NCI-H2081 (cell line): ENCODE measurements around the gene DIO1.
"Not testable (repeated sequence)": the region's sequence is repeated elsewhere in the genome, so short reads cannot be mapped to it uniquely, and the experiment has no call there.

ENCODE experiments used
- DNase-seq, 2 experiments: peaks; one replicate each; lab custom pipeline; 2025; lab: John Stamatoyannopoulos, UW

DIO1 gene

DNA sequence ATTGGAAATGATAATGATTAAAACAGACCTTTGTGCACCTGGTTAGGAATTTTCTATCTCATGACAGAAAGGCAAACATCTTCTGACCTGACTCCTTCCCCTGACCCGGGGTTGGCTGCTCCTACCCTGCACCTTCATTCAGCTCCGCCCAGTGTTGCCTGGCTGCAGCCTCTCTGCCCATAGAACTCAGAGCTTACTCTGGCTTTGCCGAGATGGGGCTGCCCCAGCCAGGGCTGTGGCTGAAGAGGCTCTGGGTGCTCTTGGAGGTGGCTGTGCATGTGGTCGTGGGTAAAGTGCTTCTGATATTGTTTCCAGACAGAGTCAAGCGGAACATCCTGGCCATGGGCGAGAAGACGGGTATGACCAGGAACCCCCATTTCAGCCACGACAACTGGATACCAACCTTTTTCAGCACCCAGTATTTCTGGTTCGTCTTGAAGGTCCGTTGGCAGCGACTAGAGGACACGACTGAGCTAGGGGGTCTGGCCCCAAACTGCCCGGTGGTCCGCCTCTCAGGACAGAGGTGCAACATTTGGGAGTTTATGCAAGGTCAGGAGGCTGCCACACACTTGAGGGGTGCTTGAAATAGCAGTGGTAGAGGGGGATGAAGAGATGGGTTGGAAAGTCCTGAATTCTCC lies at the start of gene DIO1:
Gene DIO1, plus strand, starts transcription at position 189 of the 638 bp plus-strand sequence. Its CDS starts 24 bp downstream, at position 213.
- DNase-seq = no peak

DNA sequence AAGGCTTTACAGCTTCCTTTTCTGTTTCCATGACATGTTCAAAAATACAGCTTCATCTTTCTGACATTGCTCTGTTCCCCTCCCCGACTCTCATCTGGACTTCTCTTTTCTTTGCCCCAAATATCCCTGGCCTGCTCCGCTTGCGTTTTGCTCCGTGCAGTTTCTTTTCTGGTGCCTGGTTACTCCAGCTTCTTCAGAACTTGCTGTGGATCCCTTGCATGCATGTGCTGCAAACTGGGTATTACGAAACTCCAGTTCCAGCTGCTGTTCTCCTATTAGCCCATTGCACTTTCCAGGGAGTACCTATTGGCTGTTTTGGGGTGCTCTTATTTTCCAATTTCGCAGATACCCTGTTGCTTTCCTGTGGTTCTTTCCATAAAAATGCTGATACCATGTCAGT lies 46.0 kb upstream of the DIO1 start:
- DNase-seq = no peak

DNA sequence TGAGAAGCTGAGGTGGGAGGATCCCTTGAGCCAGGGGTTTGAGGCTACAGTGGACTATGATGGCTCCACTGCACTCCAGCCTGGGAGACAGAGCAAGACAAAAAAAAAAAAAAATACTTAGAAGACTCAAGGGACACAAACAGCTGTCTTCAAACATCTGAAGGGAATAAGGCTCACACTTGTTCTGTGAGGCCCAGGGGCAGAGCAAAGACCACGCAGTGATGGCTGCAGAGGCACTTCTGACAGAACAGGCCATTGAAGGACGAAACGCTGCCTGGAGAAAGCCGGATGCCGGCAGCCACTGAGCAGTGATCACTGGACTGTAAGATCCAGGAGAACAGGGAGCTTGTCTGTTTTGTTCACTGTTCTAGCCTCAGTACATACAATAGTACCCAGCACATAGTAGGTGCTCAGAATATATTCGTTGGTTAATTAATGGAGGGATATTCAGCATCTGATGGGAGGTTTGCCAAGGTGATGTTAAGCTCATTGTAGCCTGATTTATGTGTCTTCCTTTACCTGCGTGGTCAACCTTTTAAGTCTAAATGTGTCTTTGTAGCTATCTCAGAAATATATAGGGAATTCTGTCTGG lies 43.8 kb upstream of the DIO1 start:
- DNase-seq = no peak

DNA sequence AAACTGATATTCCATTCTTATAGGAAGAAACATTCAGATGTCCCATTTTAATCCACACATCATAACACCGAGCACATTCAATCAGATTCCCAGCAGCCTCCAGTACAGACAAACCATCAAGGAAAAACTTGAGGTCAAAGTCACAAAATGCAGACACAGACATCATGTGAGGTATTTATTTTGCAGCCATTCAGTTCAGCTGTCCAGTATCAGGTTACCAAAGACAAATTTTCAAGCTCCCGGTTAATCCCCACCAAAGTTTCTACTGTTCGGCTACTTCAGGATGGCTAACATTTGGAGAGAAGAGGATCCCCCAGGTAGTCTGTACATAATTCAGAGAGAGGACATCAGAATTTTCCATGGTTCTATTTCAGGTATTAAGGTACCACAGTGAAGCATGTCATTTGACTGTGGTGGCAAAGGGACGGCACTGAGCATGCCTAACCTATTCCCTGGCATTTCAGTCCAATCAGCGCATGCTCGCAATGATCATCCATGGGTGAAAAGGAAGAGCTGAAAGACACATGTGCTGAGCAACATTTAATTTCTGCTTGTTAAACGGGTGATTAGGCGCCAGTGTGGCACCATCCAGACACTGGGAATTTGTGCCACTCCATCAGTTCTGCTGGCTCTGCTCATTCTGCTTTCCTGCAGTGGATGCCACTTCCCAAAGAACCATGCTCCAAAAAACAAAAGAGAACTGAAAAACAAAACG lies 42.3 kb upstream of the DIO1 start:
- no peak for DNase-seq

DNA sequence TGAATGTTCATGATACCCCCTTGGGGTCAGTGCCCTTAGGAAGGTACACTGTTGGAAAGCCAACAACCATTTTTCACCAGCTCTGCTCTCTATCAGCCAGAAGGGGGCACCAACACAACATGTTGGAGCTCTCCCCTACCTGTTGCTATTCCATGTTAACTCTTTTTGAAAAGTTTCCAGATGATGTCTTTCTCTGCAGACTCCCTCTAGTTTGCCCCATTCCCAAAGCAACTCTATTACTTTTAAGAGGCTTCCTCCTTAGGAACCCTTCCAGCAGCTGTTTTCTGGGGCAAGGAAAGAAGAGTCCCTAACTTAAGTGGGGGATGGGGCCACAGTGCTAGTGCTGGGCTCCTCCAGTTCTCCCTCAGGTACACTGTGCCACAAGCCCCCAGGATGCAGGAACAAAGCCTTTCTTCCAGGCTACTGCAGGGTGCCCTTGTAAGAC lies 33.0 kb upstream of the DIO1 start:
- DNase-seq = peak; percentile 43 to 57

DNA sequence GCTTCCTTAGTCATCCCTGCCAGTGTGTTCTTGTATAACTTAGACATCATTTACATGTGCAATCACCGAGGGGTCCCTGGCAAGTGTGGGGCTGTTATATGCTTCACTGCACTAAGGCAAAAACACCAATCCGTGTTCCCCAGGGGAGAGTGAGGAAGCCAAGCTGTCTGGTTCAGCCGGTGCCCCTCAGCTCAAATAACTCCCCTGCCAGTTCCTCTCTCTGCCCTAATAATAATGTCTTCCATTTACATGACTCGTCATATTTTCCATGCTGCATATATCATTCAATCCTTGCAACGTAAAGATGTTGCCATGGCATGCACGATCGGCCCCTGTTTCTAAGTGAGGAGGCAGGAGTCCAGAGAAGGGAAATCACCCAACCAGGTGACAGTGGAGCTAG lies 31.5 kb upstream of the DIO1 start:
- DNase-seq = no peak

DNA sequence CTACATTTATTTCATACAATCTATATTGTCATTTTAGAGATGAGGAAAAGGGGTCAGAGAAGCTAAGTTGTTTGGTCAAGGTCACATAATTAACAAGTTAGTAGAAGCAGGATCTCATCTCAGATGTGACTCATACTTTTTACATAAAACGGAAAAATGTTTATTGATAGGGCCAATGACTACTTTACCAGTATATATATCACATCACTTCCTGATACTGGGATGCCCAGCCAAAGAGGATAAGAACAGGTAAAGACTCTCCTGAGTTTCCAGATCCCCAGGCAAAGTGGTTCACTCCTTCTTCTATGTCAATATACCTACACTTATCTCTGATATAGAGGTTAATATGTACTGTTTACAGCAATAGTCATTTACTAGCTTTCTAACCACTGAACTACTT lies 25.4 kb upstream of the DIO1 start:
- no peak for DNase-seq

DNA sequence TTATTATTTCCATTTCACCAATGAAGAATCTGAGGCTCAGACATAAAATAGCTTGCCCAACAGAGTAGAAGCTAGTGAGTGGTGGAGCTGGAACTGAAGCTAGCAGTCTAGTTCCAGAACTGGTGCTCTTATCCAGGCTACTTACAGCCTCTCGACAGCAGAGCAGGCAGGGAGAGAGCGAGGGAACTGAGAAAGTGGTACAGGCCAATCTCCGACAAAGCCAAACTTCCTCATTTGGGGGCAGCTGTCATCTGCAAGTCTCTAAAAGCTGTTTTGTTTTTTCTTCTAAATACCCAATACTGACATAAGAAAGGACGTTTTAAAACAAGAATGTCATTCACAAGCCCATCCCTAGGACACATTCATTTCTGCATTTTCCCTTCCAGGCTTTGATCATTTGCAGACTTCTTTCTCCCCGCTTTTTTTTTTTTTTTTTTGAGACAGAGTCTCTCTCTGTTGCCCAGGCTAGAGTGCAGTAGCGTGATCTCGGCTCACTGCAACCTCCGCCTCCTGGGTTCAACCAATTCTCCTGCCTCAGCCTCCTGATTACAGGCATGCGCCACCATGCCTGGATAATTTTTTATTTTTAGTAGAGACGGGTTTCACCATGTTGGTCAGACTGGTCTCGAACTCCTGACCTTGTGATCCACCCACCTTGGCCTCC lies 24.4 kb upstream of the DIO1 start:
- no peak for DNase-seq

DNA sequence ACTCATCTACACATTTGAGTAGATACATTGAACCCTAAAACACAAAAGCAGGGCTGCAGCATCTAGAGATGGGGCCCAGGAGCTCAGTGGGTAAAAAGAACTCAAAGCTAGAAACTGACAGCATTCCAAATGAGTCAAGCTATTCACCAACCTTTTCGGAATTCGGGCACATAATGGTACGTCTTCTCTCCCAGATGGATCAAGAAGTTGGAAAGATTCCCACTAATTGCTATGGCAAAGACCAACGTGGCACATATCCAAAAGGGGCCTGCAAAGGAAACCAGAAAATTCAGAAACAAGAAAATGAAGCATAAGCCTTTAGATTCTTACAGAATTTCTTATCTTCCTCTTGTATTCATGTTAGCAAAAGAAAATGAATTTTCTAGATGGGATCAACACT lies 22.8 kb upstream of the DIO1 start:
- no peak for DNase-seq

DNA sequence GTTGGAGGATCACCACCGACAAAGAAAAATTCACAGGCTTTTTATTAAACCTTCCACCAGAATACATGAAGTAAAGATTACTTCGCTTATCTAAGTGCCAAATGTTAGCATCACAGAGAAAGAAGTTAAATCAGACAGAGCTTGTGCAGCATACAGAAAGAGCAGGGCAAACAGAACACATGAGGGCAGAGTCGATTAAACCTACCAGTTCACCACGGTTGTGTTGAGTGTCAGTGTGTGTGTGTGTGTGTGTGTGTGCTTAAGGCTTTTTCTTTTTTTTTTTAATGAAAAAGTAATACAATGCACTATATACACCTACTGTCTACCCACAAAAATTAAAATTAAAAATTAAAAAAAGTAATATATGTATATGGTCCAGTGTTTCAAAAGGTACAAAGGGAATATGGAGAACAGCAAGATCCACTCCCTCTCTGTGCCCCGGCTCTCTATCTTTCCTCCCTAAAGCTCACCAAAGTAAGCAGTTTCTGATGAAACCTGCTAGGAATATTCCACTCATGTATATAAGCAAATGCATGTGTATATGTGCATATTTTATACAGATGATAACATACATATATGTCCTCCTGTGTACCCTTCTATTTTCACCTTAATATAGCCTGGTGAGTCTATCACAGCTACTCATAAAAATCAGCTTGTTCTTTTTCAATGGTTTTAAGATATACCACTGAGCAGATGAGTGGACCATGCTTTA lies 22.1 kb upstream of the DIO1 start:
- no peak for DNase-seq

DNA sequence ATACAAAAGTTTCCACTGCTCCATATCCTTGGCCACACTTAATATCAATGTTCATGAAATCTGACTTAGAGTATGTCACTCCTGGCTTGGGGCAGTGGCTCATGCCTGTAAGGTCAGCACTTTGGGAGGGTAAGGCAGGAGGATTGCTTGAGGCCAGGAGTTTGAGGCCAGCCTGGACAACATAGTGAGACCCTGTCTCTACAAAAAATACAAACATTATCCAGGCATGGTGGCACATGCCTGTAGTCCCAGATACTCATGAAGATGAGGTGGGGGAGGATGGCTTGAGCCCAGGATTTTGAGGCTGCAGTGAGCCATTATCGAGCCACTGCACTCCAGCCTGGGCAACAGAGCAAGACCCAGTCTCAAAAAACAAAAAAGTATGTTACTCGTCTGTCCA lies 18.8 kb upstream of the DIO1 start:
- DNase-seq = not testable (repeated sequence)

DNA sequence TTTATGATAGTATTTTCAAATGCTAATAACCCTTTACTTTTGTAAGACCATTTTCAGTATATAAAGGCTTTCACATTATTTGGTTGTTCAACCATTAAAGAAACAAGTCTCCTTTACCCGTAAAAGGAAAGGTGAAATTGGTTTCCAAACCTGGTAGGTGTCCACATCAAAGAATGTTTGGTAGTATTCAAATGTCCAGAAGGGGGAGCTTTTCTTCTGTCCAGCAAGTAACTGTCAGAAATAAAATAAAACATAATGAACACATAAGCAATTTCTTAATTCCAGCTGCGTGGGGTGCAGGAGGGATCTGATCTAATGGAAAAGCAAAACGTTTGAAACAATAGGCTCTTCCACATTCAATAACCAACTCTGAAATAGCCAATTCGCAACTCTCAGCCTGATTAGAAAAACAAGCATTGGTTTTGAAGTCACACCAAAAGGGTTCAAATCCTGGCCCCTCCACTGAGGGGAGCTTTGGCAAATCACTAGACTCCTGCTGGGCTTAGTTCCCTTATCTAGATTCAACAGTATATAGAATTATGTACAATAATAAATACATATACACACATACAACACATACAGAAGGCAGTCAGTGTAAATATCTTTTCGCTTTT lies 15.4 kb upstream of the DIO1 start:
- peak; percentile 45 to 55 for DNase-seq

DNA sequence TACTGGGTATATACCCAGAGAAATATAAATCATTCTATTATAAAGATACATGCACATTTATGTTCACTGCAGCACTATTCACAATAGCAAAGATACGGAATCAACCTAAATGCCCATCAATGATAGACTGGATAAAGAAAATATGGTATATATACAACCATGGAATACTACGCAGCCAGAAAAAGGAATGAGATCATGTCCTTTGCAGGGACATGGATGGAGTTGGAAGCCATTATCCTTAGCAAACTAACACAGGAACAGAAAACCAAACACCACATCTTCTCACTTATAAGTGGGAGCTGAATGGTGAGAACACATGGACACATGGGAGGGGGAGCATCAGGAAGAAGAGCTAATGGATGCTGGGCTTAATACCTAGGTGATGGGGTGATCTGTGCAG lies 12.1 kb upstream of the DIO1 start:
- DNase-seq = not testable (repeated sequence)

DNA sequence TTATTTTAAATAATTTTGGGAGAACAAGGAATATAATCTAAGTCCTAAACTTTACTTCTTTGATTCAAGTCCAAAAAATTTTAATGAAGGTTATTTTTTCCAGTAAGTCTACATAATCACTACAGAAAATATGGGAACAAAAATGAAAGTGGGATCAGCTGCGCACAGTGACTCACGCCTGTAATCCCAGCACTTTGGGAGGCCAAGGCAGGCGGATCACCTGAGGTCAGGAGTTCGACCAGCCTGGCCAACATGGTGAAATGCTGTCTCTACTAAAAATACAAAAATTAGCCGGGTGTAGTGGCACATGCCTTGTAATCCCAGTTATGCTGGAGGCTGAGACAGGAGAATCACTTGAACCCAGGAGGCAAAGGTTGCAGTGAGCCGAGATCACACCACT lies 10.4 kb upstream of the DIO1 start:
- DNase-seq = not testable (repeated sequence)

DNA sequence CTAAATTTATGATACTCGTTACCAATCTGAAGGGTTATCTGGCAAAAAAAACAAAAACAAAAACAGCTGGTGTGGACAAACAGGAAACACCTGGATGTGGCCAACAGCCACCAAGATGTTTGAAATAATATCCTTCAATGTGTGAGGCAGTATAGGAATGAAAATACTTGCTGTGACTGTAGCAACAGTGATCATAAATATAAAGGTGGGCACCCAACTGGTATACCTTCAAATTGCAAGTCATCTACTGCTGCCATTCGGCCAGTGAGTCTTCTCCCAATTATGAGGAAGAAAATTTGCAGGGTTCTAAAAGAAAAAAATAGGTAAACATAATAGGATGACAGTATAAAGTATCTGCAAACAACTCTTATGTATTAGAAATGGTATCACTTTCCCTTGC lies 5.3 kb upstream of the DIO1 start:
- DNase-seq = no peak

DNA sequence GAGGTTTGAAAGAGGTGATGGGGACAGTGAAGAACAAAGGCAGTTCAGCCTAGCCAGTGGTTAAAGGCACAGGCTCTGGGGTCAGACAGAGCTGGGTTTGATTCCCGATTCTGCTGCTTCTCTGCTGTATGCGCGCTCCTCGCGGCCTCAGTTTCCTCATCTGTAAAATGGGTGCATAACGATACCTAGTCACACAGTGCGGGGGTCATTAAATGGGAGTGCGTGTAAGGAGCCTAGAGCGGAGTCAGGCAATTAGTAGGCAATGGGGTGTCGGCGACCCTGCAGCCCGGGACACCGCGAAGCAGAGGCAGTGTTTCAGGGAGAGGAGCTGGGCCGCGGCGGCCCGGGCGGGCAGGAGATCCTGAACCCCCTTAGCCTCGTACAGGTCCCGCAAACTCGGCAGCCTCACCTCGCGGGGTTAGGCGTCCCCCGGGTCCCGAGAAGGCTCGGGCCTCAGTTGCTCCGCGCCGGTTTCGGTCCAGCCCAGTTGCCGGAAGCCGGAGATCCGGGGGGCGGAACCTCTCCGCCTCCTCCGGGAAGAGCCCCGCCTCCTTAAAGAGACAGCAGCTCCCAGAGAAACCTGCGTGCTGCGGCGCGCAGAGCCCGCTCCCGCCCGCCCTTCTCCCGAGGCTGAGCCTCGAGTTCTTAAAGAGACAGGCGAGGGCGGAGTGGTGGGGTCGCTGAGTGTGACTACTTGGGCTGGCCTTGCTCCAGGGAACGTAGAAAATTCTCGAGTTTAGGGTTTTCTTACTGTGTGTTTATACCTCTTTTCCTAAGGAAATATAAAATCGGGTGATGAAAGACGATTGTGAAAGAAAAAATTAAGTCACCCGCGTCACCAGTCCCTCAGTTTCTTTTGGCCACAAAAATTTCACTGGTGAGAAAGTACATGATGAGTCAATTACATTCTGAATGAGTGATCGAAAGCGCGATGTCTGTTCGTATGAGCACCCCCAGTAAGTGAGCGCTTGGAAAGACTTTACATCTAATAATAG lies 4.4 kb upstream of the DIO1 start, which contains the start of gene YIPF1:
Gene YIPF1, minus strand, starts transcription at position 494 of the 995 bp plus-strand sequence. CDS start 860 bp downstream, outside the sequence.
- peak; percentile 86 to 91 for DNase-seq

DNA sequence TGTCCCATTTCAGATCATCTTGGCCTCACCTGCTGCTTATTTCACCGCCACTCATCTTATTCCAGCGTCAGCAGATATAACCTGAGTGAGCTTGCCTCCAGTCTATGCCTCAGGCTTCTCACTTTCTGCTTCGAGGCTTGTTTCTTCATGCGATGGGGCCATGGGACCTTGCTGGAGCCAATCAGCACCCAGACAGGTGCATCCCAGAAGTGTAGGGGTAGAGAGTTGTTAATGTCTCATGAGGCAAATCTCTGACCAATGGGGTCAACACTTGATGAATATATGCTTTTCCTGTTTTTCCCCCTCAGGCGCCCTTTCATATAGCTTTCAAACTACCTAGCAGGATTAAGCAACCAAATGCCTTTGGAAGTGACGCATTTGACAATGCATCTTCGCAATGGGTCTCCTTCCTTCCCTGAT lies 3.5 kb upstream of the DIO1 start:
- no peak for DNase-seq

DNA sequence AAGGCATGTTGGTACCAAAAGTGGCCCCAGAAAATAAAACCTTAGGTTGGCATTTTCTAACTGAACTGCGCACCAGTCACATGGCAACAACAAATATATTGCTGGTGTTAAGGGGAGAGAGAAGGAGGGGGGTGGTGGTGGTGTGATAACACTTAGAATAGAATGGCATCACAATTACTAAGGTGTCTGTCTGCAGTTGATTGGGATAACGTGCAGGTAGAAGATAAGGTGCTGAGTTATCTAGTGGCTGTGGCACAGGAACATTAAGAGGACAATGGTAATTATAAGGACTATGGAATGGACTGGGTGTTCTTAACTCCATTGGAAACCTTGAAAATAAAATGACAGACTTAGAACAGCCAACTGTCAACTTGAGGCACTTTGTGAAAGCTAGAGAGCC lies 3.0 kb upstream of the DIO1 start:
- DNase-seq = no peak

DNA sequence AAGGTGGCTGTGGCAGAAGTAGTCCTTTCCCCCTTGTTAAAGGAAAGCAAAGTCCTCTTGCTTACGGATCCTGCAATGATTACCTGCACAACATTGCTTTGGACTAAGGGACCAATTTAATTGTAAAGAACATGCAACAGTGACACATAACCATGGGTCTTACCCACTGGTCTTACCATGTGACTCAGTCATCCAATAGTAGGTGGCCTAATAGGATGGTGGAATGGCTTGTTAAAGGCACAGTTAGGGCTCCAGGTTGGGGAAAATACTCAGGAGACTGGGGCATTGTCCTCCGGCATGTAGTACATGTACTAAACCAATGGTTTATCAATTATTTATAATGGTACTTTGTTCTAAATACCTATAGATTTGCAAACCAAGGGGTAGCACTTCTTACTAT lies 2.3 kb upstream of the DIO1 start:
- DNase-seq = no peak

DNA sequence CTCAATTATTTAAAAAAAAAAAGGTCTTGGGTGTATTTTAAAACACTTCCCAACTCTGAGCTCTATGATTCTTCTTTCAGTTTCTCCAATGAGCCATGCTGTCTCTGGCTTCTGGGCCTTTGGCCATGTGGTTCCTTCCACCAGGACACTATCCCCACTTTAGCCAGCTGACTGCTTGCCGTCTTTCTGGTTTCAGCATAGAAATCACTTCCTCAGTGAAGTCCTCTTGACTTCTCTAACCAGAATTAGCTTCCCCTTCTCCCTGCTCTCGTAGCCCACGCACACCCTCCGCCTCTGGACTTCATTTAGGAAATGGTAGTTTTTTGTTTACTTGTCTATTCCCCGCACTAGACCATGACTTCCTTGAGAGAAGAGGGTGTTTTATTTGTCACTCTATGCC lies 1.1 kb upstream of the DIO1 start:
- DNase-seq = no peak
